Raji (cell line): Measurements from ENCODE around the gene RBM14.

Source experiments
- POLR2A ChIP-seq: IDR thresholded peaks from 2 replicates; pipeline ENCODE4 v1.6.1; 2011; ENCODE audit warnings: low read depth, low read length, control low read depth; ENCODE audit not compliant: insufficient read depth

The RBM14 gene

GRCh38 chr11:66616379-66617154, at the start of gene RBM14:
RBM14 (plus strand) TSS chr11:66616630; CDS start chr11:66616721, 91 bp downstream.
- peak; percentile 99 for TF ChIP-seq POLR2A

GRCh38 chr11:66567787-66568123, 48.7 kb upstream of the RBM14 start:
- TF ChIP-seq POLR2A: no peak

GRCh38 chr11:66568124-66568916, 48.1 kb upstream of the RBM14 start, which contains the start of gene CTSF:
CTSF (minus strand) TSS chr11:66568606; CDS start chr11:66568486, 120 bp downstream.
- TF ChIP-seq POLR2A: no peak

GRCh38 chr11:66569076-66569475, 47.4 kb upstream of the RBM14 start:
- TF ChIP-seq POLR2A: no peak

- TF ChIP-seq POLR2A: no peak
Measured at GRCh38 chr11:66570079-66570849, 46.2 kb upstream of the RBM14 start.

- no peak for TF ChIP-seq POLR2A
Measured at GRCh38 chr11:66570850-66571180, 45.6 kb upstream of the RBM14 start.

- TF ChIP-seq POLR2A: no peak
Measured at GRCh38 chr11:66579017-66579606, 37.3 kb upstream of the RBM14 start.

- TF ChIP-seq POLR2A: no peak
Measured at GRCh38 chr11:66580803-66581202, 35.6 kb upstream of the RBM14 start.

- no peak for TF ChIP-seq POLR2A
Measured at GRCh38 chr11:66581261-66581660, 35.2 kb upstream of the RBM14 start.

GRCh38 chr11:66586136-66586535, 30.3 kb upstream of the RBM14 start:
- no peak for TF ChIP-seq POLR2A

- TF ChIP-seq POLR2A: no peak
Measured at GRCh38 chr11:66589996-66590675, 26.3 kb upstream of the RBM14 start.

- TF ChIP-seq POLR2A: no peak
Measured at GRCh38 chr11:66591175-66591574, 25.3 kb upstream of the RBM14 start.

GRCh38 chr11:66592457-66593302, 23.8 kb upstream of the RBM14 start, which contains the start of the genes CCDC87 and CCS:
CCDC87 (minus strand) TSS chr11:66593063; CDS start chr11:66593015, 48 bp downstream.
CCS (plus strand) TSS chr11:66593185; CDS start chr11:66593262, 77 bp downstream.
- peak; percentile 99 for TF ChIP-seq POLR2A

GRCh38 chr11:66593303-66593635, 23.2 kb upstream of the RBM14 start:
- no peak for TF ChIP-seq POLR2A
